Measurements from ENCODE around the gene KRT39.

- TF ChIP-seq, protein P1, sequence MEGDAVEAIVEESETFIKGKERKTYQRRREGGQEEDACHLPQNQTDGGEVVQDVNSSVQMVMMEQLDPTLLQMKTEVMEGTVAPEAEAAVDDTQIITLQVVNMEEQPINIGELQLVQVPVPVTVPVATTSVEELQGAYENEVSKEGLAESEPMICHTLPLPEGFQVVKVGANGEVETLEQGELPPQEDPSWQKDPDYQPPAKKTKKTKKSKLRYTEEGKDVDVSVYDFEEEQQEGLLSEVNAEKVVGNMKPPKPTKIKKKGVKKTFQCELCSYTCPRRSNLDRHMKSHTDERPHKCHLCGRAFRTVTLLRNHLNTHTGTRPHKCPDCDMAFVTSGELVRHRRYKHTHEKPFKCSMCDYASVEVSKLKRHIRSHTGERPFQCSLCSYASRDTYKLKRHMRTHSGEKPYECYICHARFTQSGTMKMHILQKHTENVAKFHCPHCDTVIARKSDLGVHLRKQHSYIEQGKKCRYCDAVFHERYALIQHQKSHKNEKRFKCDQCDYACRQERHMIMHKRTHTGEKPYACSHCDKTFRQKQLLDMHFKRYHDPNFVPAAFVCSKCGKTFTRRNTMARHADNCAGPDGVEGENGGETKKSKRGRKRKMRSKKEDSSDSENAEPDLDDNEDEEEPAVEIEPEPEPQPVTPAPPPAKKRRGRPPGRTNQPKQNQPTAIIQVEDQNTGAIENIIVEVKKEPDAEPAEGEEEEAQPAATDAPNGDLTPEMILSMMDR (IDR thresholded peaks at IDR 0.05): no peak
- TF ChIP-seq ZFX (IDR thresholded peaks at IDR 0.05; ENCODE audit: borderline replicate concordance): no peak
These were observed 56.3 kb downstream of the KRT39 start for GRCh38 chr17:40910441-40910841.

All from 22Rv1 (cell line).